Endothelial cell (in vitro differentiated cells): ENCODE results near the gene H6PD. TPM values are rescaled to one million over a fixed set of nuclear protein-coding genes. Genes with fewer than 3 reads are reported as not detected.

Source experiments
- DNase-seq: peaks from one replicate; pipeline ENCODE4 v3.0.0; 2021; ENCODE audit warnings: low spot score
- H3K27ac Mint-ChIP-seq: one replicate; pipeline ENCODE4 v1.8.0; 2021; ENCODE audit warnings: mixed read lengths, inconsistent platforms; ENCODE audit not compliant: unreplicated experiment
- H3K27me3 Mint-ChIP-seq: one replicate; pipeline ENCODE4 v1.8.0; 2021; ENCODE audit warnings: mild to moderate bottlenecking, moderate library complexity, mixed read lengths, inconsistent platforms; ENCODE audit not compliant: unreplicated experiment
- H3K36me3 Mint-ChIP-seq: one replicate; pipeline ENCODE4 v1.8.0; 2021; ENCODE audit warnings: mild to moderate bottlenecking, low read depth, mixed read lengths, inconsistent platforms; ENCODE audit not compliant: unreplicated experiment
- H3K4me1 Mint-ChIP-seq: one replicate; pipeline ENCODE4 v1.8.0; 2021; ENCODE audit warnings: mild to moderate bottlenecking, mixed read lengths, inconsistent platforms; ENCODE audit not compliant: unreplicated experiment
- H3K4me3 Mint-ChIP-seq: one replicate; pipeline ENCODE4 v1.8.0; 2021; ENCODE audit warnings: mild to moderate bottlenecking, mixed read lengths, inconsistent platforms; ENCODE audit not compliant: unreplicated experiment
- H3K9me3 Mint-ChIP-seq: one replicate; pipeline ENCODE4 v1.8.0; 2021; ENCODE audit warnings: mixed read lengths, inconsistent platforms; ENCODE audit not compliant: unreplicated experiment
- total RNA-seq: library from RNA; stranded (reverse); fragmentation: NEBNext Ultra II Directional; extraction: Animal tissue kit (Norgen Biotek cat#: 25700); gene quantifications from one replicate; pipeline ENCODE4 v1.2.1, GENCODE V29; 2021; ENCODE audit not compliant: unreplicated experiment
- TF ChIP-seq, protein P1 (sequence below): fragments of 200-600 bp; sonication (generic); IDR thresholded peaks from one replicate; pipeline ENCODE4 v1.5.0; 2021; ENCODE audit warnings: antibody characterized with exemption; ENCODE audit not compliant: unreplicated experiment

H6PD gene
- total RNA-seq, 1 donor from 2014 or later: 18.6 TPM

DNA sequence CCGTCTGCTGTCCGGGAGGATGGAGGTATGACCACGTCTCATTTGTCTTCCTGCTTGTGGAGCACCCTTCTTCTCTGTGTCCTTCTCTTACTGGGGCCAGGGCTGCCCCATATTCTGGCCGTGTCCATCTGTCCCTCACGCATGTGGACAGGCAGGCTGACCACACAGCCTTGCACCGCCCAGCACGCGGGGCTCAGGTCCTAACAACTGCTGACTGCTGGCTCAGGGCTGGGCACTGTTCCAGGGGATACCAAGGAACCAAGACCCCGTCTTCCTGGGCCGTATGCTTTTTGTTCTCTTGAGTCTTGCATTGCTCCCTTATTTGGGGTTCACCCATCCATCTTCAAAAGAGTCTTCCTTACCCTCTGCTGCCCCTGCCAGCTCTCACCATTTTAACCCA, 40.6 kb downstream of the H6PD start:
- peaks cover 8% of the 10 kb centered on the region for H3K27me3 Mint-ChIP-seq

DNA sequence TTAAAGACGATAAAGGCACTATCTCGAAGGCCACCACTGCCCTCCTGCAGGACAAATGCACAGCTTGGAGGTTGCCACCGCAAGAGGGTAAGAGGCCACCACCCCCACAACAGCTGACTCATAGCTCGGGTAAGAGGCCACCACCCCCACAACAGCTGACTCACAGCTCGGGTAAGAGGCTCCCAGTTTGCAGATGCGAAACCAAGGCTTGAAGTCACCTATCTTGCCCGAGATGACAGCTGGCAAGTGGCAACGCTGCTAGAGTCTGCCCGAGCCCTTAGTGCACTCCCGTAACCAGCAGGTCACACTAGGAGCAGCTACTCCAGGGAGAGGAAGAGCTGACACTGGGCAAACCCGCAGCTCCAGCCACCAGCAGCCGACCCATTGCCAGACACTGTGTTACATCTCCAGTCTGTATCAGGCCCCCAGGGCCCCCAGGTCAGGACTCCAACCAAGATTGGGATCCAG, 41.0 kb downstream of the H6PD start:
- H3K27me3 Mint-ChIP-seq: peaks cover 10% of the 10 kb centered on the region
- no peaks in the 10 kb centered on the region for H3K9me3 Mint-ChIP-seq
- peaks cover 10% of the 10 kb centered on the region for H3K4me1 Mint-ChIP-seq
- H3K36me3 Mint-ChIP-seq: no peaks in the 10 kb centered on the region
- no peak overlapping the region for H3K27ac Mint-ChIP-seq
- DNase-seq: no peak
- H3K4me3 Mint-ChIP-seq: no peak overlapping the region
- TF ChIP-seq, protein P1, sequence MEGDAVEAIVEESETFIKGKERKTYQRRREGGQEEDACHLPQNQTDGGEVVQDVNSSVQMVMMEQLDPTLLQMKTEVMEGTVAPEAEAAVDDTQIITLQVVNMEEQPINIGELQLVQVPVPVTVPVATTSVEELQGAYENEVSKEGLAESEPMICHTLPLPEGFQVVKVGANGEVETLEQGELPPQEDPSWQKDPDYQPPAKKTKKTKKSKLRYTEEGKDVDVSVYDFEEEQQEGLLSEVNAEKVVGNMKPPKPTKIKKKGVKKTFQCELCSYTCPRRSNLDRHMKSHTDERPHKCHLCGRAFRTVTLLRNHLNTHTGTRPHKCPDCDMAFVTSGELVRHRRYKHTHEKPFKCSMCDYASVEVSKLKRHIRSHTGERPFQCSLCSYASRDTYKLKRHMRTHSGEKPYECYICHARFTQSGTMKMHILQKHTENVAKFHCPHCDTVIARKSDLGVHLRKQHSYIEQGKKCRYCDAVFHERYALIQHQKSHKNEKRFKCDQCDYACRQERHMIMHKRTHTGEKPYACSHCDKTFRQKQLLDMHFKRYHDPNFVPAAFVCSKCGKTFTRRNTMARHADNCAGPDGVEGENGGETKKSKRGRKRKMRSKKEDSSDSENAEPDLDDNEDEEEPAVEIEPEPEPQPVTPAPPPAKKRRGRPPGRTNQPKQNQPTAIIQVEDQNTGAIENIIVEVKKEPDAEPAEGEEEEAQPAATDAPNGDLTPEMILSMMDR: no peak

More for the DNA sequence above, 40.6 kb downstream of the H6PD start:
- Mint-ChIP-seq H3K9me3 (no peaks in the 10 kb centered on the region), H3K4me3 (no peak overlapping the region), H3K27ac (no peak overlapping the region), H3K36me3 (no peaks in the 10 kb centered on the region), H3K4me1 (peaks cover 7% of the 10 kb centered on the region)
- TF ChIP-seq, protein P1: no peak
- DNase-seq: no peak

DNA sequence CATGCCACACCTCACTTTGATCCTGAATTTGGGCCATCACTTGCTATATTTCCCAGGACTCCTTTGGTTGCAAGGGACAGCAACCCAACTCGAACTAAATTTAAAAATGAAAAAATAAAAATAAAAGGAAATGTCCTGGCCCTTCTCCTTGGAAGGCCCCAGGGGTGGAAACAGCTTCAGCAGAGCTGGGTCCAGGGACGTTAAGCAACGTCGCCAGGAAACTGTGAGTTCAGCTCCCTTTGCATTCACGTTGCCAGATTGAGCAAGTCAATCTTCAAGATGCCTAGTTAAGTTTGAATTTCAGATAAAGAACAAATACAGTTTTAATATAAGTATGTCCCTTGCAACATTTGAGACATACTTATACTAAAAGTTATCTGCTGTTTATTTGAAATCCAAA, 43.5 kb downstream of the H6PD start:
- peaks cover 11% of the 10 kb centered on the region for H3K27me3 Mint-ChIP-seq
- no peak overlapping the region for H3K27ac Mint-ChIP-seq
- no peak for DNase-seq
- H3K36me3 Mint-ChIP-seq: no peaks in the 10 kb centered on the region
- no peaks in the 10 kb centered on the region for H3K9me3 Mint-ChIP-seq
- H3K4me1 Mint-ChIP-seq: peaks cover 10% of the 10 kb centered on the region
- no peak overlapping the region for H3K4me3 Mint-ChIP-seq
- TF ChIP-seq, protein P1: no peak

DNA sequence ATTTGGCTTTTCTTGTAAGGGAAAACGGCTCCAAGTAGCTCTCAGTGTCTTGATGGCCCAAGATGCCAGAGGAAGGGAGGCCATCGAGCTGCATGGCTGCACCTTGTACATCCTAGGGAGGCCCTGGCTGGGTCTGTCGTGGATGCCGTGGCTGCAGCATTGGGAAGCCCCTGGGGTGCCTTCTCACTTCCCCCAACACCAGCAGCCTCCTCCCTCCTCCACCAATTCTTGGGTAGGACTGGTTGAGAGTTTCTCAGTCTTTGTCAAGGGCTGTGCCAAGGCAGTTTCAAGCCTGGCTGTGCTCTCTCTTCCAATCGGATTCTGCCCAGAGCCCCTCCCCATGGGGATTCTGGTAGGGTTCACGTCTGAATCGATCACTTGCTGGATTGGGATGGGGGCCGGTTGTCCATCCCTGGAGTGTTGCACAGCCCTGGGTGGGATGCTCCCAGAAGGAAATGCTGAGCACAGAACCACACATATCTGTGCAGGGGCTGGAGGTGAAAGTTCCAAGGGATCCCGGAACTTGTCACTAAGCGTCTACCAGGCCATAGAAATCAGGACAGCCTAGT, 44.1 kb downstream of the H6PD start:
- H3K4me3 Mint-ChIP-seq: no peak overlapping the region
- H3K9me3 Mint-ChIP-seq: no peaks in the 10 kb centered on the region
- H3K36me3 Mint-ChIP-seq: no peaks in the 10 kb centered on the region
- H3K27me3 Mint-ChIP-seq: peaks cover 13% of the 10 kb centered on the region
- no peak for DNase-seq
- TF ChIP-seq, protein P1: no peak
- H3K4me1 Mint-ChIP-seq: peaks cover 10% of the 10 kb centered on the region
- H3K27ac Mint-ChIP-seq: no peak overlapping the region

DNA sequence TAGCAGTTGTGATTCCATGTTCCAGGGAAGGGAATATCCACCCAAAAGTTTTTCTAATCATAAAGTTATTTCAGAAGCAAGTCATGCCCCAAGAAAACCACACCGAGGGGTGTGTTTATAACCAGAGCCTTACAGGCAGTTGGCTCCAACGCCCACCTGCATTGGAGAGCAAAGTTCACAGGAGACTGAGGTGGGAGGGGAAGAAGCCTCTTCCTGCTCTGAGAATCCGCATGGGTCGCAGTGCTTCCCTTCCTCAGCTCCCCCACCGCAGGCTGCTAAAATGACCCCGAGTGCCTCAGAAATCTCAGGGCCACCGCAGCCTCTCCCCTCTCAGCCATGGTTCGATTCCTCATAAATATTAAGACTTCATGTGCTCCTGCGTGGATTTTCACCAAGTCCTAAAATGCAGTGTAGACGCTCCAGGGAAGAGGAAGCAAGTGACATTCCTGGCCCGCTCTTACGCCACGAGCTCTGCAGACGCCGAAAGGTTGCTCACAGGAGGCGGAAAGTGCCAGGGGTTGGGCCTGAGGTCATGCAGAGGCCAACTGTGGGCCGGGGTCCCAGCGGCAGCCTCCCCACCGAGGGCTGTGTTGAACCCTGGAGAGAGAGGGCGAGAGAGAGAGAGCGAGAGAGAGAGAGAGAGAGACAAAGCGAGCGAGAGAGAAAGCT, 44.7 kb downstream of the H6PD start:
- no peak overlapping the region for H3K4me3 Mint-ChIP-seq
- no peaks in the 10 kb centered on the region for H3K36me3 Mint-ChIP-seq
- no peak for DNase-seq
- TF ChIP-seq, protein P1: no peak
- H3K4me1 Mint-ChIP-seq: peaks cover 10% of the 10 kb centered on the region
- no peaks in the 10 kb centered on the region for H3K9me3 Mint-ChIP-seq
- H3K27ac Mint-ChIP-seq: peak overlapping the region; percentile 2
- H3K27me3 Mint-ChIP-seq: peaks cover 16% of the 10 kb centered on the region
